Ecto neural progenitor cell (in vitro differentiated cells): ENCODE data around the gene MMP28.

Experiments used
- DNase-seq: peaks from one replicate; pipeline ENCODE4 v3.0.0-alpha.2; 2018; ENCODE audit warnings: low spot score

MMP28 gene

GRCh38 chr17:35743626-35744328, 51.7 kb downstream of the MMP28 start:
- DNase-seq: peak; percentile 73

- DNase-seq: no peak
Measured at GRCh38 chr17:35742896-35743477, 52.5 kb downstream of the MMP28 start.

GRCh38 chr17:35742496-35742895, 52.9 kb downstream of the MMP28 start:
- no peak for DNase-seq

- no peak for DNase-seq
Measured at GRCh38 chr17:35740997-35741931, 54.2 kb downstream of the MMP28 start.

GRCh38 chr17:35740216-35740615, 55.2 kb downstream of the MMP28 start:
- DNase-seq: no peak

GRCh38 chr17:35738519-35739133, 56.8 kb downstream of the MMP28 start:
- DNase-seq: no peak

GRCh38 chr17:35736236-35736635, 59.2 kb downstream of the MMP28 start:
- DNase-seq: no peak

- no peak for DNase-seq
Measured at GRCh38 chr17:35735036-35735805, 60.2 kb downstream of the MMP28 start.

GRCh38 chr17:35734396-35734795, 61.0 kb downstream of the MMP28 start:
- DNase-seq: no peak

GRCh38 chr17:35733366-35733765, 62.1 kb downstream of the MMP28 start:
- DNase-seq: no peak

- no peak for DNase-seq
Measured at GRCh38 chr17:35732806-35733136, 62.7 kb downstream of the MMP28 start.

GRCh38 chr17:35731917-35732805, 63.3 kb downstream of the MMP28 start:
- DNase-seq: peak; percentile 76

GRCh38 chr17:35731239-35731916, 64.1 kb downstream of the MMP28 start, which contains the start of gene RASL10B:
Gene RASL10B, plus strand, starts transcription at chr17:35731639. Its CDS starts 3,546 bp downstream, at chr17:35735185.
- peak; percentile 92 for DNase-seq

GRCh38 chr17:35730400-35731005, 64.9 kb downstream of the MMP28 start:
- DNase-seq: no peak

- DNase-seq: no peak
Measured at GRCh38 chr17:35729405-35729833, 66.0 kb downstream of the MMP28 start.

- DNase-seq: no peak
Measured at GRCh38 chr17:35728551-35728950, 66.9 kb downstream of the MMP28 start.

- DNase-seq: no peak
Measured at GRCh38 chr17:35727635-35728034, 67.8 kb downstream of the MMP28 start.

- no peak for DNase-seq
Measured at GRCh38 chr17:35726953-35727460, 68.4 kb downstream of the MMP28 start.
